IMR-90 (cell line): Measurements from ENCODE around the gene ETS1. TPM values are rescaled to one million over a fixed set of nuclear protein-coding genes. Genes with fewer than 3 reads are reported as not detected.

Experiments used
- ATAC-seq: fragments of 200-7000 bp; cut with Tn5 transposase; 2 replicates; pipeline ENCODE4 v1.9.1; 2020; ENCODE audit warnings: low read depth, mild to moderate bottlenecking, moderate library complexity
- BruUV-seq: library from RNA; stranded (reverse); fragments of 400-500 nt; replicated peaks from 2 replicates; lab custom pipeline; 2021; lab: Mats Ljungman, UMichigan
- CTCF ChIA-PET: fragments of 300-600 bp; formaldehyde crosslinking; extraction: SDS; loops from one replicate; lab custom pipeline; 2021; ENCODE audit warnings: antibody characterized with exemption; lab: Yijun Ruan, JAX
- POLR2A ChIA-PET: fragments of 300-600 bp; sonication (Branson Sonifier 250); formaldehyde crosslinking; loops from one replicate; lab custom pipeline; 2022; ENCODE audit warnings: antibody characterized with exemption; ENCODE audit not compliant: unreplicated experiment; lab: Charles Lee
- DNase-seq: peaks from one replicate; pipeline ENCODE4 v3.0.0; 2013
- H2AFZ ChIP-seq: replicated peaks from 2 replicates; pipeline ENCODE3; 2013; ENCODE audit warnings: low read length, mild to moderate bottlenecking; ENCODE audit not compliant: poor library complexity
- H2AK5ac ChIP-seq: 2 replicates; pipeline ENCODE4 v1.6.1; 2013; ENCODE audit warnings: low read depth, low read length, inconsistent platforms
- H2AK9ac ChIP-seq: replicated peaks from 2 replicates; pipeline ENCODE3; 2013; ENCODE audit warnings: mild to moderate bottlenecking, low read depth, low read length, moderate library complexity; ENCODE audit not compliant: poor library complexity
- H2BK120ac ChIP-seq: 2 replicates; pipeline ENCODE4 v1.6.1; 2013; ENCODE audit warnings: low read depth, low read length, inconsistent platforms
- H2BK15ac ChIP-seq: 3 replicates; pipeline ENCODE4 v1.6.1; 2013; ENCODE audit warnings: low read depth, low read length, inconsistent platforms
- H2BK20ac ChIP-seq: 2 replicates; pipeline ENCODE4 v1.6.1; 2013; ENCODE audit warnings: low read depth, mild to moderate bottlenecking, inconsistent platforms, low read length, moderate library complexity
- H2BK5ac ChIP-seq: 2 replicates; pipeline ENCODE4 v1.6.1; 2013; ENCODE audit warnings: mild to moderate bottlenecking, low read depth, low read length, inconsistent platforms; ENCODE audit not compliant: poor library complexity, severe bottlenecking
- H3K14ac ChIP-seq: replicated peaks from 2 replicates; pipeline ENCODE4 v1.6.1; 2013; ENCODE audit warnings: low read depth, low read length, inconsistent platforms
- H3K18ac ChIP-seq: 2 replicates; pipeline ENCODE4 v1.6.1; 2013; ENCODE audit warnings: low read depth, low read length, control low read depth
- H3K23ac ChIP-seq: 2 replicates; pipeline ENCODE4 v1.6.1; 2013; ENCODE audit warnings: low read depth, low read length, inconsistent platforms
- H3K27ac ChIP-seq: 2 replicates; pipeline ENCODE4 v1.5.1; 2013; ENCODE audit warnings: mild to moderate bottlenecking, control low read depth, low read length; ENCODE audit not compliant: insufficient read depth
- H3K27me3 ChIP-seq: 2 replicates; pipeline ENCODE4 v1.6.1; 2013; ENCODE audit warnings: low read length; ENCODE audit not compliant: control insufficient read depth, insufficient read depth
- H3K36me3 ChIP-seq: 2 replicates; pipeline ENCODE4 v1.6.1; 2013; ENCODE audit warnings: low read length, mixed read lengths; ENCODE audit not compliant: control insufficient read depth, insufficient read depth
- H3K4ac ChIP-seq: 2 replicates; pipeline ENCODE4 v1.6.1; 2013; ENCODE audit warnings: low read depth, low read length, inconsistent platforms
- H3K4me1 ChIP-seq: 2 replicates; pipeline ENCODE4 v1.6.1; 2013; ENCODE audit warnings: low read length, mixed read lengths; ENCODE audit not compliant: control insufficient read depth, insufficient read depth
- H3K4me2 ChIP-seq: 2 replicates; pipeline ENCODE4 v1.6.1; 2013; ENCODE audit warnings: low read depth, mild to moderate bottlenecking, control low read depth, low read length, moderate library complexity
- H3K4me3 ChIP-seq: 2 replicates; pipeline ENCODE4 v1.5.1; 2013; ENCODE audit warnings: low read depth, mild to moderate bottlenecking, control low read depth, low read length, moderate library complexity; ENCODE audit not compliant: insufficient read depth
- H3K56ac ChIP-seq: 2 replicates; pipeline ENCODE4 v1.6.1; 2013; ENCODE audit warnings: low read length, inconsistent platforms; ENCODE audit not compliant: insufficient read depth; ENCODE audit errors: extremely low read depth
- H3K79me1 ChIP-seq, 2 experiments: 2 replicates each; pipeline ENCODE4 v1.6.1; 2013; ENCODE audit warnings: low read length in 2 of 2, inconsistent platforms in 1 of 2, low read depth in 1 of 2
- H3K9ac ChIP-seq: 2 replicates; pipeline ENCODE4 v1.6.1; 2013; ENCODE audit warnings: low read depth, low read length, control low read depth
- H3K9me1 ChIP-seq: 2 replicates; pipeline ENCODE4 v1.6.1; 2013; ENCODE audit warnings: low read length, inconsistent platforms; ENCODE audit not compliant: insufficient read depth
- H3K9me3 ChIP-seq: 2 replicates; pipeline ENCODE4 v1.6.1; 2013; ENCODE audit warnings: low read length; ENCODE audit not compliant: control insufficient read depth, insufficient read depth
- H4K20me1 ChIP-seq: 2 replicates; pipeline ENCODE4 v1.6.1; 2013; ENCODE audit warnings: low read length, inconsistent platforms; ENCODE audit not compliant: insufficient read depth
- H4K5ac ChIP-seq: 2 replicates; pipeline ENCODE4 v1.6.1; 2013; ENCODE audit warnings: mild to moderate bottlenecking, low read depth, low read length, control low read depth
- H4K8ac ChIP-seq, 2 experiments: 2 replicates each; pipeline ENCODE4 v1.6.1; 2013; ENCODE audit warnings: low read depth in 2 of 2, low read length in 2 of 2, control low read depth in 1 of 2, inconsistent platforms in 1 of 2
- H4K91ac ChIP-seq: 2 replicates; pipeline ENCODE4 v1.6.1; 2013; ENCODE audit warnings: low read depth, low read length, inconsistent platforms; ENCODE audit not compliant: insufficient read depth
- BHLHE40 ChIP-seq: fragments of 150-350 bp; IDR thresholded peaks from 2 replicates; pipeline ENCODE4 v1.6.1; 2016; ENCODE audit warnings: mild to moderate bottlenecking, low read depth, low read length
- CTCF ChIP-seq: conservative IDR thresholded peaks from 2 replicates; pipeline ENCODE4 v1.5.1; 2012; ENCODE audit warnings: mild to moderate bottlenecking, low read depth, low read length, improper control_type of control experiment
- MAFK ChIP-seq: IDR thresholded peaks from 2 replicates; pipeline ENCODE4 v1.6.1; 2012; ENCODE audit warnings: low read depth, low read length, improper control_type of control experiment
- NFE2L2 ChIP-seq: fragments of 150-350 bp; IDR thresholded peaks from 2 replicates; pipeline ENCODE4 v1.6.1; 2016; ENCODE audit warnings: low read depth, mild to moderate bottlenecking, low read length
- RAD21 ChIP-seq: IDR thresholded peaks from 2 replicates; pipeline ENCODE4 v1.6.1; 2012; ENCODE audit warnings: low read length, improper control_type of control experiment
- RCOR1 ChIP-seq: IDR thresholded peaks from 2 replicates; pipeline ENCODE4 v1.6.1; 2012; ENCODE audit warnings: mild to moderate bottlenecking, low read length, improper control_type of control experiment; ENCODE audit not compliant: insufficient replicate concordance
- RFX5 ChIP-seq: IDR thresholded peaks from 2 replicates; pipeline ENCODE4 v1.8.0; 2012; ENCODE audit warnings: low read depth, mild to moderate bottlenecking, low read length, moderate library complexity
- whole genome bisulfite sequencing, 2 experiments: methylation state at CpG; one replicate each; pipeline versions ENCODE4 v1.1.5 to v1.1.7; 2013; ENCODE audit warnings: missing lambda C conversion rate in 2 of 2; ENCODE audit not compliant: insufficient read length in 1 of 2; ENCODE audit errors: extremely low coverage in 2 of 2; 5-methylcytosine and 5-hydroxymethylcytosine counted together
- dilution Hi-C: fragments of 300-500 bp; cut with HindIII; formaldehyde crosslinking; loops from one replicate; pipeline ENCODE4 v1.14.3; 2018; ENCODE audit warnings: low sequenced_read_pairs; ENCODE audit not compliant: unreplicated experiment
- in situ Hi-C: fragments of 300-500 bp; cut with MboI; formaldehyde crosslinking; loops from 3 replicates; pipeline ENCODE4 v1.14.3; 2019; ENCODE audit warnings: low sequenced_read_pairs, inconsistent platforms, mixed read lengths
- intact Hi-C: fragments of 100-400 bp; cut with micrococcal nuclease; formaldehyde crosslinking; loops from 2 replicates; pipeline ENCODE4 v1.10.0; 2022
- polyA plus RNA-seq, 3 experiments: library from polyadenylated mRNA; depleted of rRNA; stranded (reverse); fragments of >200 nt; gene quantifications; 2 replicates each; pipeline ENCODE4 v1.2.3, GENCODE V29; 2012; ENCODE audit warnings: low replicate concordance in 1 of 3
- total RNA-seq: library from RNA; depleted of rRNA; stranded (reverse); fragments of >200 nt; gene quantifications from 2 replicates; pipeline ENCODE4 v1.2.3, GENCODE V29; 2012

The ETS1 gene
- total and polyA plus RNA-seq, 2 of the 4 experiments (the other 2 are of a cell fraction), result 41.2 to 56.3 TPM

- H3K56ac ChIP-seq, result no peak overlapping the region
- no TSS peak for BruUV-seq
- no peaks in the 10 kb centered on the region for H4K20me1 ChIP-seq
- no CpG with 5 or more reads among the region's 3 CpGs for WGBS, 2 experiments
- dilution Hi-C loops, result no loop called here
- ChIA-PET POLR2A (interaction anchor here (0.6 kb wide), 1 partner anchor 14 kb away, joined by 4 read pairs; no protein-coding TSS in a partner anchor), CTCF (no interaction called here)
- no peak overlapping the region for H3K4me3 ChIP-seq
- no peaks in the 10 kb centered on the region for H3K36me3 ChIP-seq
- H3K27me3 ChIP-seq, result no peaks in the 10 kb centered on the region
- H3K23ac ChIP-seq, result no peak overlapping the region
- no peak for ATAC-seq
- peak overlapping the region; percentile 32; the same call in 1 of the 3 replicates for H2BK15ac ChIP-seq
- no peak overlapping the region for H2BK120ac ChIP-seq
- no peak overlapping the region for H3K27ac ChIP-seq
- H2BK20ac ChIP-seq, result 0 out of 2 replicates have a peak overlapping the region, but pooled peaks have one; percentile 8
- no peak overlapping the region for H3K9ac ChIP-seq
- H3K4me2 ChIP-seq, result no peak overlapping the region
- no peaks in the 10 kb centered on the region for H3K9me3 ChIP-seq
- H4K5ac ChIP-seq, result no peak overlapping the region
- H3K4me1 ChIP-seq, result peaks cover 13% of the 10 kb centered on the region
- no peak for DNase-seq
- H3K9me1 ChIP-seq, result peaks cover 13% of the 10 kb centered on the region
- H2AK9ac ChIP-seq, result no peak overlapping the region
- no peak overlapping the region for H2BK5ac ChIP-seq
- H3K18ac ChIP-seq, result no peak overlapping the region
- H2AK5ac ChIP-seq, result no peak overlapping the region; the same call in 1 of the 2 replicates
- H4K91ac ChIP-seq, result no peak overlapping the region
- H3K4ac ChIP-seq, result no peak overlapping the region
- no peak for TF ChIP-seq MAFK
- no peak for TF ChIP-seq NFE2L2
- TF ChIP-seq RCOR1, result no peak
- TF ChIP-seq CTCF, result no peak
- no peak for TF ChIP-seq BHLHE40
- no peak for TF ChIP-seq RFX5
- TF ChIP-seq RAD21, result no peak
- in situ Hi-C loops, result no loop called here
- 0 out of 4 replicates have a peak, but pooled peaks cover 0 to 9% of the 10 kb centered on the region in 2 experiments for H3K79me1 ChIP-seq
- H2AFZ ChIP-seq, result no peak overlapping the region
- intact Hi-C loops, result no loop called here
- no peak overlapping the region for H4K8ac ChIP-seq
- 0 out of 2 replicates have a peak overlapping the region, but pooled peaks have one; percentile 8 for H3K14ac ChIP-seq
Observed at GRCh38 chr11:128448981-128449713, 138.2 kb downstream of the ETS1 start.
